Kidney epithelial cell (primary cell): ENCODE data around the gene ARHGAP6. TPM values are rescaled to one million over a fixed set of nuclear protein-coding genes. Genes with fewer than 3 reads are reported as not detected.

Experiments
- DNase-seq: peaks from one replicate; pipeline ENCODE4 v3.0.0-alpha.2; 2010; ENCODE audit warnings: low read depth
- H3K27me3 ChIP-seq: 2 replicates; pipeline ENCODE4 v1.6.0; 2011; ENCODE audit warnings: low read length; ENCODE audit not compliant: control insufficient read depth, insufficient read depth
- H3K36me3 ChIP-seq: 2 replicates; pipeline ENCODE4 v1.5.1; 2011; ENCODE audit warnings: low read length; ENCODE audit not compliant: control insufficient read depth, insufficient read depth
- H3K4me3 ChIP-seq: 2 replicates; pipeline ENCODE4 v1.5.1; 2011; ENCODE audit warnings: low read depth, mild to moderate bottlenecking, control low read depth, low read length
- total RNA-seq: library from RNA; depleted of rRNA; stranded (reverse); fragments of >200 nt; gene quantifications from 2 replicates; pipeline ENCODE4 v1.2.3, GENCODE V29; 2015
- TF ChIP-seq, protein P1 (sequence below): IDR thresholded peaks from 2 replicates; pipeline ENCODE4 v1.5.1; 2011; ENCODE audit warnings: mild to moderate bottlenecking, moderate library complexity, low read length, control low read depth, inconsistent platforms; ENCODE audit not compliant: insufficient read depth, poor library complexity, severe bottlenecking

Gene ARHGAP6
- total RNA-seq, 1 donor from 2014 or later: 1.7 TPM

DNA sequence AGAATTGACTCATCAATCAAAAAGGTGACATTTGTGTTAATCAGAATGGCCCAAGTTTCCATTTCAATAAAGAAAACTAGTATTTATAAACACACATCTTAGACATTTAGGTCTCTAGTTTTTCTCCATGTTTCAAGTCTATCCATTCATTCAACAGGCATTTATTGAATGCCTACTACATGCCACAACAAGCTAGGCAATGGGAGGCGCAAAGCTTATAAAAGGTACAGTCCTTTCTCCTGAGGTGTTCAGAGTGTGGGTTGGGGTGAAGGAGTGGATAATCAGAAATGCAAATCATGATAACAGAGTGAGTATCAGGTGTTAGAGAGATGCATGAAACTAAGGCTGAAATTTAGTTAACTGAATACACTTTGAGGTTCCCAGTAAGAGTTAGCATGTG, 476.6 kb downstream of the ARHGAP6 start:
- DNase-seq: no peak
- no peaks in the 10 kb centered on the region for H3K36me3 ChIP-seq
- H3K27me3 ChIP-seq: no peaks in the 10 kb centered on the region
- TF ChIP-seq, protein P1, sequence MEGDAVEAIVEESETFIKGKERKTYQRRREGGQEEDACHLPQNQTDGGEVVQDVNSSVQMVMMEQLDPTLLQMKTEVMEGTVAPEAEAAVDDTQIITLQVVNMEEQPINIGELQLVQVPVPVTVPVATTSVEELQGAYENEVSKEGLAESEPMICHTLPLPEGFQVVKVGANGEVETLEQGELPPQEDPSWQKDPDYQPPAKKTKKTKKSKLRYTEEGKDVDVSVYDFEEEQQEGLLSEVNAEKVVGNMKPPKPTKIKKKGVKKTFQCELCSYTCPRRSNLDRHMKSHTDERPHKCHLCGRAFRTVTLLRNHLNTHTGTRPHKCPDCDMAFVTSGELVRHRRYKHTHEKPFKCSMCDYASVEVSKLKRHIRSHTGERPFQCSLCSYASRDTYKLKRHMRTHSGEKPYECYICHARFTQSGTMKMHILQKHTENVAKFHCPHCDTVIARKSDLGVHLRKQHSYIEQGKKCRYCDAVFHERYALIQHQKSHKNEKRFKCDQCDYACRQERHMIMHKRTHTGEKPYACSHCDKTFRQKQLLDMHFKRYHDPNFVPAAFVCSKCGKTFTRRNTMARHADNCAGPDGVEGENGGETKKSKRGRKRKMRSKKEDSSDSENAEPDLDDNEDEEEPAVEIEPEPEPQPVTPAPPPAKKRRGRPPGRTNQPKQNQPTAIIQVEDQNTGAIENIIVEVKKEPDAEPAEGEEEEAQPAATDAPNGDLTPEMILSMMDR: no peak
- H3K4me3 ChIP-seq: no peak overlapping the region

GRCh38 chrX:11188664-11189063, 477.1 kb downstream of the ARHGAP6 start:
- DNase-seq: no peak
- H3K4me3 ChIP-seq: no peak overlapping the region
- H3K27me3 ChIP-seq: no peaks in the 10 kb centered on the region
- TF ChIP-seq, protein P1: no peak
- no peaks in the 10 kb centered on the region for H3K36me3 ChIP-seq

DNA sequence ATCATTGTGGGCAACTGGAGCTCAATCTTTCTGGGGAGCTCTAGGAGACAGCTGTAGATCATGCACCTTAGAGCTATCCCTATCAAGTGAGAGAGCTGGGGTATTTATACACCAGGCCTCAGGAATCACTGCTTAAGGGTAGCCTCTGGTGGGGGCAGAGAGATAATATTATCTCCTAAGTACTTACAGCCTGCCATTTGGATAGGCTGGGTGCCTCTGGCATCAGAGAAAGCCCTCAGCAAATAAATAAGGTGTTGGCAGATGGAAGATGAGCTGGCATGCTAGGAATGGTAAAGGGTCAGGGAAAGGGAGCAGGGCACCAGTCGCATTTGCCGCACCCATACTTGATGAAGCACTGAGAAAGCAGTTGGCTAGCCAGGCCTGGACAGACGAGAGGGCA, 478.7 kb downstream of the ARHGAP6 start:
- no peaks in the 10 kb centered on the region for H3K36me3 ChIP-seq
- no peak for DNase-seq
- TF ChIP-seq, protein P1: no peak
- no peak overlapping the region for H3K4me3 ChIP-seq
- H3K27me3 ChIP-seq: no peaks in the 10 kb centered on the region

DNA sequence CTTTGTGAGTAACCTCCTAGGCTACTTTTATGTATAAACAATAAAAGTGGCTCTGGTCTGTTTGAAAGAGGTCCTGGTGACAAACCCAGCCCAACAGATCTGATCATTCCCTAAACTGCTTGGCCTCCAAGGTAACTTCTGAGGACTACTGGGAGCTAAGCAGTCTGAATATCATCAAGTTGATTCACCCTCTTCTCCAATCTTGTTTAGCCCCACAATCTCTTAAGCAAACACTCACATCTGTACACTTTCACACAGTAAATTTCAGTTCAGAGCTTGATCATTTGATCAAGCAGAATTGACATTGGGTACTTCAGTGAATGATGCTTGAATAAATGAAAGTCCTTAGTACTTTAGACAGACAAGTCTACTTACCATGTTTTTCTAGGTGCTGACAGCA, 479.9 kb downstream of the ARHGAP6 start:
- Histone ChIP-seq H3K27me3 (no peaks in the 10 kb centered on the region), H3K36me3 (no peaks in the 10 kb centered on the region), H3K4me3 (no peak overlapping the region)
- TF ChIP-seq, protein P1: no peak
- DNase-seq: no peak

GRCh38 chrX:11180571-11180970, 485.1 kb downstream of the ARHGAP6 start:
- Histone ChIP-seq H3K4me3 (no peak overlapping the region), H3K27me3 (no peaks in the 10 kb centered on the region), H3K36me3 (no peaks in the 10 kb centered on the region)
- DNase-seq: no peak
- TF ChIP-seq, protein P1: no peak

DNA sequence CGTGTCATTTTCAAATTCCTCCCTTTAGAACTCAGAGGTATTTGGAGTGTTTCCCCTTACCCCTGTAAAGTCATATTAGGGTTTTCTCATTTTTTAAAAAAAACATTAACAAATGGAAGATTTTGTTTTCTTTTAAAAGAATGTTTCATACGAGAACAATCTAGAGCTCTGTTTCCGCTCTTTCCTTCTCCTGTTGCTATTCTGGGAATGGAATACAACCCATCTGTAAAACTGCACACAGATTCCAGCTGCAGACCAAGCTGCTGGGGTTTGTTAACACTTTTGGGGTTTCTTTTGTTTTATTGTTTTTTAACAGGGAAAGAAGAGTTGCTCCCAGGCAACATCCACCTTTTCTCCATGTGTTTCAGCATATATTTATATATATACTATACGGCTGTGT, 493.3 kb downstream of the ARHGAP6 start:
- Histone ChIP-seq H3K27me3 (no peaks in the 10 kb centered on the region), H3K4me3 (no peak overlapping the region), H3K36me3 (no peaks in the 10 kb centered on the region)
- TF ChIP-seq, protein P1: no peak
- DNase-seq: no peak
